K562 (cell line): ENCODE results near the gene KLB.

ENCODE experiments used
- TF ChIP-seq, protein P1 (sequence below): fragments of 150-350 bp; IDR thresholded peaks from 2 replicates; pipeline ENCODE4 v1.6.1; 2014; ENCODE audit warnings: low read depth, mild to moderate bottlenecking, low read length, borderline replicate concordance
- TF ChIP-seq, protein P2 (sequence below), 3 experiments: IDR thresholded peaks in 2 of 3; conservative IDR thresholded peaks in 1 of 3; 2 replicates each; pipeline ENCODE4 v1.5.1; 2011 to 2012; ENCODE audit warnings: low read length in 3 of 3, mild to moderate bottlenecking in 3 of 3, control low read depth in 2 of 3, improper control_type of control experiment in 1 of 3, inconsistent platforms in 1 of 3, low read depth in 1 of 3, mixed read lengths in 1 of 3, moderate library complexity in 1 of 3; ENCODE audit not compliant: insufficient read depth in 2 of 3
- TF ChIP-seq, protein P3 (sequence below), 2 experiments: fragments of 450-650 bp in 1 of 2; sonication (generic) in 1 of 2; formaldehyde crosslinking in 1 of 2; IDR thresholded peaks in 1 of 2; conservative IDR thresholded peaks in 1 of 2; 2 replicates each; pipeline versions ENCODE4 v1.6.1 to v1.8.1; 2016 to 2023; ENCODE audit warnings: mild to moderate bottlenecking in 2 of 2, moderate library complexity in 2 of 2, inconsistent platforms in 1 of 2, missing genetic modification reagents in 1 of 2

DNA sequence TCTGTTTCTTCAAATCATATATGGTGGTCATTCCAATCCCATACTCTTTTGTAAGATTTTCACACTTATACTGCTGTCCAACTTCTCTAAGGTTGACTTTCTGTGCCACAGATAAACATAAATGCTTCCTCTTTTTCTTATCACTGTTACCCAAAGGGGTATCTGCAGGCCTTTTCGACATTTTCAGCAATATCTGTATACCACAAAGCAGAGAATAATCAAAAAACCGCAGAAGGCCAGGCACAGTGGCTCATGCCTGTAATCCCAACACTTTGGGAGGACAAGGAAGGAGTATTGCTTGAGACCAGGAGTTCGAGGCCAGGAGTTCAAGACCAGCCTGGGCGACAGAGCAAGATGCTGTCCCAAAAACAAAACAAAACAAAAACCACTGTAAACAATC is 37.4 kb upstream of the KLB start:
- TF ChIP-seq, protein P1, sequence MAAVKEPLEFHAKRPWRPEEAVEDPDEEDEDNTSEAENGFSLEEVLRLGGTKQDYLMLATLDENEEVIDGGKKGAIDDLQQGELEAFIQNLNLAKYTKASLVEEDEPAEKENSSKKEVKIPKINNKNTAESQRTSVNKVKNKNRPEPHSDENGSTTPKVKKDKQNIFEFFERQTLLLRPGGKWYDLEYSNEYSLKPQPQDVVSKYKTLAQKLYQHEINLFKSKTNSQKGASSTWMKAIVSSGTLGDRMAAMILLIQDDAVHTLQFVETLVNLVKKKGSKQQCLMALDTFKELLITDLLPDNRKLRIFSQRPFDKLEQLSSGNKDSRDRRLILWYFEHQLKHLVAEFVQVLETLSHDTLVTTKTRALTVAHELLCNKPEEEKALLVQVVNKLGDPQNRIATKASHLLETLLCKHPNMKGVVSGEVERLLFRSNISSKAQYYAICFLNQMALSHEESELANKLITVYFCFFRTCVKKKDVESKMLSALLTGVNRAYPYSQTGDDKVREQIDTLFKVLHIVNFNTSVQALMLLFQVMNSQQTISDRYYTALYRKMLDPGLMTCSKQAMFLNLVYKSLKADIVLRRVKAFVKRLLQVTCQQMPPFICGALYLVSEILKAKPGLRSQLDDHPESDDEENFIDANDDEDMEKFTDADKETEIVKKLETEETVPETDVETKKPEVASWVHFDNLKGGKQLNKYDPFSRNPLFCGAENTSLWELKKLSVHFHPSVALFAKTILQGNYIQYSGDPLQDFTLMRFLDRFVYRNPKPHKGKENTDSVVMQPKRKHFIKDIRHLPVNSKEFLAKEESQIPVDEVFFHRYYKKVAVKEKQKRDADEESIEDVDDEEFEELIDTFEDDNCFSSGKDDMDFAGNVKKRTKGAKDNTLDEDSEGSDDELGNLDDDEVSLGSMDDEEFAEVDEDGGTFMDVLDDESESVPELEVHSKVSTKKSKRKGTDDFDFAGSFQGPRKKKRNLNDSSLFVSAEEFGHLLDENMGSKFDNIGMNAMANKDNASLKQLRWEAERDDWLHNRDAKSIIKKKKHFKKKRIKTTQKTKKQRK = no peak
- TF ChIP-seq, protein P2, sequence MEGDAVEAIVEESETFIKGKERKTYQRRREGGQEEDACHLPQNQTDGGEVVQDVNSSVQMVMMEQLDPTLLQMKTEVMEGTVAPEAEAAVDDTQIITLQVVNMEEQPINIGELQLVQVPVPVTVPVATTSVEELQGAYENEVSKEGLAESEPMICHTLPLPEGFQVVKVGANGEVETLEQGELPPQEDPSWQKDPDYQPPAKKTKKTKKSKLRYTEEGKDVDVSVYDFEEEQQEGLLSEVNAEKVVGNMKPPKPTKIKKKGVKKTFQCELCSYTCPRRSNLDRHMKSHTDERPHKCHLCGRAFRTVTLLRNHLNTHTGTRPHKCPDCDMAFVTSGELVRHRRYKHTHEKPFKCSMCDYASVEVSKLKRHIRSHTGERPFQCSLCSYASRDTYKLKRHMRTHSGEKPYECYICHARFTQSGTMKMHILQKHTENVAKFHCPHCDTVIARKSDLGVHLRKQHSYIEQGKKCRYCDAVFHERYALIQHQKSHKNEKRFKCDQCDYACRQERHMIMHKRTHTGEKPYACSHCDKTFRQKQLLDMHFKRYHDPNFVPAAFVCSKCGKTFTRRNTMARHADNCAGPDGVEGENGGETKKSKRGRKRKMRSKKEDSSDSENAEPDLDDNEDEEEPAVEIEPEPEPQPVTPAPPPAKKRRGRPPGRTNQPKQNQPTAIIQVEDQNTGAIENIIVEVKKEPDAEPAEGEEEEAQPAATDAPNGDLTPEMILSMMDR (IDR thresholded peaks at IDR 0.05 in 2 of 3, conservative IDR thresholded peaks at IDR 0.05 in 1 of 3; ENCODE audit: insufficient read depth in 2 of 3, low read depth in 1 of 3, low read length in 3 of 3) = no peak
- TF ChIP-seq, protein P3, sequence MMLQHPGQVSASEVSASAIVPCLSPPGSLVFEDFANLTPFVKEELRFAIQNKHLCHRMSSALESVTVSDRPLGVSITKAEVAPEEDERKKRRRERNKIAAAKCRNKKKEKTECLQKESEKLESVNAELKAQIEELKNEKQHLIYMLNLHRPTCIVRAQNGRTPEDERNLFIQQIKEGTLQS (IDR thresholded peaks at IDR 0.05) = no peak; the same call in 1 of the 2 replicates
- TF ChIP-seq, protein P3 (CRISPR knock-in tag; conservative IDR thresholded peaks at IDR 0.05) = no peak
